Hindlimb muscle (tissue), 1 donor: ENCODE measurements around the gene TBC1D3C. TPM values are rescaled to one million over a fixed set of nuclear protein-coding genes. Genes with fewer than 3 reads are reported as not detected.
"Not testable (repeated sequence)": the region's sequence is repeated elsewhere in the genome, so short reads cannot be mapped to it uniquely, and the experiment has no call there.

Source experiments
- DNase-seq: peaks from one replicate; pipeline ENCODE4 v3.0.0-alpha.2; 2013
- polyA plus RNA-seq: library from polyadenylated mRNA; unstranded; fragments of 120-200 nt; gene quantifications from one replicate; pipeline ENCODE4 v1.2.1, GENCODE V29; 2013; ENCODE audit not compliant: insufficient read length

Gene TBC1D3C
- not detected for polyA plus RNA-seq

GRCh38 chr17:38068534-38068933, at the start of gene TBC1D3C:
TSS of gene TBC1D3C (minus strand) at chr17:38068634. CDS start at chr17:38067066, 1,568 bp downstream.
- DNase-seq = not testable (repeated sequence)

GRCh38 chr17:38099262-38099661, 30.8 kb upstream of the TBC1D3C start:
- DNase-seq = not testable (repeated sequence)

GRCh38 chr17:38094059-38094694, 25.7 kb upstream of the TBC1D3C start:
- not testable (repeated sequence) for DNase-seq

- DNase-seq = not testable (repeated sequence)
These were observed 19.7 kb upstream of the TBC1D3C start for GRCh38 chr17:38088120-38088519.

GRCh38 chr17:38087344-38087743, 18.9 kb upstream of the TBC1D3C start:
- DNase-seq = not testable (repeated sequence)

Other genes with a start within 250 kb of the TBC1D3C start
- not detected for gene TBC1D3K, start 144.2 kb downstream of the TBC1D3C start, polyA plus RNA-seq
- 28.1 TPM for gene TBC1D3L, start 79.6 kb downstream of the TBC1D3C start, polyA plus RNA-seq
- gene TBC1D3D, start 64.7 kb downstream of the TBC1D3C start, polyA plus RNA-seq = 1.4 TPM
- gene TBC1D3E, start 59.3 kb upstream of the TBC1D3C start, polyA plus RNA-seq = not detected
- gene TBC1D3, start 123.9 kb upstream of the TBC1D3C start, polyA plus RNA-seq = 0.34 TPM
- 60.5 TPM for gene MRPL45, start 228.5 kb upstream of the TBC1D3C start, polyA plus RNA-seq